ENCODE results near the gene RNF123. TPM values are rescaled to one million over a fixed set of nuclear protein-coding genes. Genes with fewer than 3 reads are reported as not detected.

RNF123 gene
- total RNA-seq, 6 experiments from 2014 or later, result 32.4 to 48.3 (median 39.9) TPM

GRCh38 chr3:49653621-49654020, 35.7 kb upstream of the RNF123 start:
- H3K9me3 ChIP-seq, result no peaks in the 10 kb centered on the region
- H3K4me3 ChIP-seq, result no peak overlapping the region
- H3K36me3 ChIP-seq, result no peaks in the 10 kb centered on the region
- ATAC-seq (no peak), DNase-seq (no peak)
- no peaks in the 10 kb centered on the region for H3K4me1 ChIP-seq
- no peak overlapping the region for H3K27ac ChIP-seq
- TF ChIP-seq POLR2A (IDR thresholded peaks at IDR 0.05), result no peak
- no peak for TF ChIP-seq CTCF (IDR thresholded peaks at IDR 0.05)
- H3K27me3 ChIP-seq, result no peaks in the 10 kb centered on the region
- WGBS (ENCODE audit: insufficient coverage, low coverage, low lambda C conversion rate, missing lambda C conversion rate), result 90% methylated on average over 2 of the region's 8 CpGs
- intact Hi-C loops (cut with DNase I), result loop anchor here in 1 of 2 donors (10.0 kb wide), 1 partner anchor 89 kb away; no protein-coding TSS in a partner anchor

DNA sequence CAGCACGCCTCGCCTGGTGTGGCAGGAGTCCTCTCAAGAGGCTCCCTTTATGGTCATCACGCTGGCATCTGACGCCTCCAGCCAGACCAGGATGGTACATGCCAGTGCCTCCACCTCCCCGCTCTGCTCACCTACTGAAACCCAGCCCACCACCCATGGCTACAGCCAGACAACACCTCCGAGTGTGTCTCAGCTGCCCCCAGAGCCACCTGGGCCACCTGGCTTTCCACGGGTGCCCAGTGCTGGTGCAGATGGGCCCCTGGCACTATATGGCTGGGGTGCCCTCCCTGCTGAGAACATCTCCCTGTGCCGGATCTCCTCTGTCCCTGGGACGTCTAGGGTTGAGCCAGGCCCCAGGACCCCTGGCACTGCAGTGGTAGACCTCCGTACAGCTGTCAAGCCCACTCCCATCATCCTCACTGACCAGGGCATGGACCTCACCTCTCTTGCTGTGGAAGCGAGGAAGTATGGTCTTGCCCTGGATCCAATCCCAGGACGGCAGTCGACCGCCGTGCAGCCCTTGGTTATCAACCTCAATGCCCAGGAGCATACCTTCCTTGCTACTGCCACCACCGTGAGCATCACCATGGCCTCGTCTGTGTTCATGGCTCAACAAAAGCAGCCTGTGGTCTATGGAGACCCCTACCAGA, 35.1 kb upstream of the RNF123 start:
- Histone ChIP-seq H3K9me3 (no peaks in the 10 kb centered on the region), H3K4me3 (no peak overlapping the region), H3K36me3 (no peaks in the 10 kb centered on the region), H3K4me1 (no peaks in the 10 kb centered on the region), H3K27me3 (no peaks in the 10 kb centered on the region), H3K27ac (no peak overlapping the region)
- intact Hi-C loops (cut with DNase I), result loop anchor here in 1 of 2 donors (10.0 kb wide), 1 partner anchor 90 kb away; no protein-coding TSS in a partner anchor
- 88% methylated on average over 3 of the region's 17 CpGs for WGBS (ENCODE audit: insufficient coverage, low coverage, low lambda C conversion rate, missing lambda C conversion rate)
- no peak for DNase-seq
- ATAC-seq, result no peak
- TF ChIP-seq CTCF (IDR thresholded peaks at IDR 0.05), result no peak
- TF ChIP-seq POLR2A (IDR thresholded peaks at IDR 0.05), result no peak

DNA sequence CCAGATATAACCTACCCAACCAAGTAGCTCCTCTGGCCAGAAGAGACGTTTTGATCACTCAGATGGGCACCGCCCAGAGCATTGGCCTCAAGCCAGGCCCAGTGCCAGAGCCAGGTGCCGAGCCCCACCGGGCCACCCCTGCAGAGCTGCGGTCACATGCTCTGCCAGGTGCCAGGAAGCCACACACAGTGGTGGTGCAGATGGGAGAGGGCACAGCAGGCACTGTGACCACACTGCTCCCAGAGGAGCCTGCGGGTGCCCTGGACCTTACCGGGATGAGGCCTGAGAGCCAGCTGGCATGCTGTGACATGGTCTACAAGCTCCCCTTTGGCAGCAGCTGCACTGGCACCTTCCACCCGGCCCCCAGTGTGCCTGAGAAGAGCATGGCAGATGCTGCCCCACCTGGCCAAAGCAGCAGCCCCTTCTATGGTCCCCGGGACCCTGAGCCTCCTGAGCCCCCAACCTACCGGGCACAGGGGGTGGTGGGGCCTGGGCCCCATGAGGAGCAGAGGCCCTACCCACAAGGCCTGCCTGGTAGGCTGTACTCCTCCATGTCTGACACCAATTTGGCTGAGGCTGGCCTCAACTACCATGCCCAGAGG, 34.3 kb upstream of the RNF123 start:
- Histone ChIP-seq H3K4me1 (no peaks in the 10 kb centered on the region), H3K36me3 (no peaks in the 10 kb centered on the region), H3K9me3 (no peaks in the 10 kb centered on the region), H3K27ac (no peak overlapping the region), H3K27me3 (no peaks in the 10 kb centered on the region), H3K4me3 (no peak overlapping the region)
- ATAC-seq (peak in 1 of 4 donors; percentile 13), DNase-seq (no peak)
- no peak for TF ChIP-seq POLR2A (IDR thresholded peaks at IDR 0.05)
- no peak for TF ChIP-seq CTCF (IDR thresholded peaks at IDR 0.05)
- WGBS (ENCODE audit: insufficient coverage, low coverage, low lambda C conversion rate, missing lambda C conversion rate), result 48% methylated on average over 2 of the region's 10 CpGs
- intact Hi-C loops (cut with DNase I), result loop anchor here in 1 of 2 donors (10.0 kb wide), 1 partner anchor 90 kb away; no protein-coding TSS in a partner anchor

- Histone ChIP-seq H3K4me3 (no peak overlapping the region), H3K9me3 (no peaks in the 10 kb centered on the region), H3K27me3 (no peaks in the 10 kb centered on the region), H3K27ac (no peak overlapping the region), H3K4me1 (no peaks in the 10 kb centered on the region), H3K36me3 (no peaks in the 10 kb centered on the region)
- intact Hi-C loops (cut with DNase I), result loop anchor here in 1 of 2 donors (10.0 kb wide), 1 partner anchor 91 kb away; no protein-coding TSS in a partner anchor
- WGBS (ENCODE audit: insufficient coverage, low coverage, low lambda C conversion rate, missing lambda C conversion rate), result 87% methylated on average over 3 of the region's 19 CpGs
- ATAC-seq (no peak), DNase-seq (no peak)
- TF ChIP-seq CTCF (IDR thresholded peaks at IDR 0.05), result no peak
- no peak for TF ChIP-seq POLR2A (IDR thresholded peaks at IDR 0.05)
These were observed 33.5 kb upstream of the RNF123 start for GRCh38 chr3:49655731-49656285.

Data from right lobe of liver (tissue), 6 donors.